ENCODE measurements around the gene RHBDF1. TPM values are rescaled to one million over a fixed set of nuclear protein-coding genes. Genes with fewer than 3 reads are reported as not detected.

Gene RHBDF1
- total and polyA plus RNA-seq, 2 experiments from 2014 or later, result 41.5 to 73.6 TPM

GRCh38 chr16:62283-62967, 10.0 kb downstream of the RHBDF1 start:
- Histone ChIP-seq H3K27me3 (no peaks in the 10 kb centered on the region), H3K4me1 (ENCODE audit: insufficient read depth) (peaks cover 10% of the 10 kb centered on the region), H3K79me2 (peaks cover 16% of the 10 kb centered on the region), H3K9me3 (ENCODE audit: low read depth) (no peaks in the 10 kb centered on the region), H4K20me1 (ENCODE audit: insufficient read depth, poor library complexity, severe bottlenecking) (peaks cover 19% of the 10 kb centered on the region), H3K4me2 (no peak overlapping the region), H3K4me3 (no peak overlapping the region), H2AFZ (no peak overlapping the region), H3K27ac (no peak overlapping the region), H3K36me3 (replicated peaks; ENCODE audit: insufficient read depth, low read depth) (no peaks in the 10 kb centered on the region), H3K9me2 (replicated peaks; ENCODE audit: insufficient read depth) (no peaks in the 10 kb centered on the region)
- no peak for DNase-seq (ENCODE audit: low spot score)
- TF ChIP-seq EZH2phosphoT487 (IDR thresholded peaks at IDR 0.05; ENCODE audit: low read depth, severe bottlenecking, unreplicated experiment), result no peak
- TF ChIP-seq EZH2 (IDR thresholded peaks at IDR 0.05; ENCODE audit: borderline replicate concordance), result no peak
- TF ChIP-seq, protein P1, sequence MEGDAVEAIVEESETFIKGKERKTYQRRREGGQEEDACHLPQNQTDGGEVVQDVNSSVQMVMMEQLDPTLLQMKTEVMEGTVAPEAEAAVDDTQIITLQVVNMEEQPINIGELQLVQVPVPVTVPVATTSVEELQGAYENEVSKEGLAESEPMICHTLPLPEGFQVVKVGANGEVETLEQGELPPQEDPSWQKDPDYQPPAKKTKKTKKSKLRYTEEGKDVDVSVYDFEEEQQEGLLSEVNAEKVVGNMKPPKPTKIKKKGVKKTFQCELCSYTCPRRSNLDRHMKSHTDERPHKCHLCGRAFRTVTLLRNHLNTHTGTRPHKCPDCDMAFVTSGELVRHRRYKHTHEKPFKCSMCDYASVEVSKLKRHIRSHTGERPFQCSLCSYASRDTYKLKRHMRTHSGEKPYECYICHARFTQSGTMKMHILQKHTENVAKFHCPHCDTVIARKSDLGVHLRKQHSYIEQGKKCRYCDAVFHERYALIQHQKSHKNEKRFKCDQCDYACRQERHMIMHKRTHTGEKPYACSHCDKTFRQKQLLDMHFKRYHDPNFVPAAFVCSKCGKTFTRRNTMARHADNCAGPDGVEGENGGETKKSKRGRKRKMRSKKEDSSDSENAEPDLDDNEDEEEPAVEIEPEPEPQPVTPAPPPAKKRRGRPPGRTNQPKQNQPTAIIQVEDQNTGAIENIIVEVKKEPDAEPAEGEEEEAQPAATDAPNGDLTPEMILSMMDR (IDR thresholded peaks at IDR 0.05; ENCODE audit: poor library complexity), result no peak
- WGBS (ENCODE audit: low lambda C conversion rate, missing lambda C conversion rate), result 98% methylated on average over 33 of the region's 34 CpGs

GRCh38 chr16:61879-62281, 10.6 kb downstream of the RHBDF1 start:
- Histone ChIP-seq H3K79me2 (peaks cover 10% of the 10 kb centered on the region), H3K27ac (no peak overlapping the region), H3K4me3 (no peak overlapping the region), H3K9me3 (ENCODE audit: low read depth) (no peaks in the 10 kb centered on the region), H2AFZ (no peak overlapping the region), H3K4me1 (ENCODE audit: insufficient read depth) (peaks cover 10% of the 10 kb centered on the region), H3K9me2 (replicated peaks; ENCODE audit: insufficient read depth) (no peaks in the 10 kb centered on the region), H3K4me2 (no peak overlapping the region), H3K27me3 (no peaks in the 10 kb centered on the region), H3K36me3 (replicated peaks; ENCODE audit: insufficient read depth, low read depth) (no peaks in the 10 kb centered on the region), H4K20me1 (ENCODE audit: insufficient read depth, poor library complexity, severe bottlenecking) (peaks cover 18% of the 10 kb centered on the region)
- WGBS (ENCODE audit: low lambda C conversion rate, missing lambda C conversion rate), result over 99% methylated on average over 29 of the region's 32 CpGs
- DNase-seq (ENCODE audit: low spot score), result no peak
- TF ChIP-seq EZH2 (IDR thresholded peaks at IDR 0.05; ENCODE audit: borderline replicate concordance), result no peak
- no peak for TF ChIP-seq EZH2phosphoT487 (IDR thresholded peaks at IDR 0.05; ENCODE audit: low read depth, severe bottlenecking, unreplicated experiment)
- TF ChIP-seq, protein P1 (IDR thresholded peaks at IDR 0.05; ENCODE audit: poor library complexity), result no peak

GRCh38 chr16:60929-61878, 11.2 kb downstream of the RHBDF1 start:
- 94% methylated on average over 34 of the region's 89 CpGs for WGBS (ENCODE audit: low lambda C conversion rate, missing lambda C conversion rate)
- no peaks in the 10 kb centered on the region for H3K9me2 ChIP-seq (replicated peaks; ENCODE audit: insufficient read depth)
- H3K4me2 ChIP-seq, result no peak overlapping the region
- H4K20me1 ChIP-seq (ENCODE audit: insufficient read depth, poor library complexity, severe bottlenecking), result peaks cover 12% of the 10 kb centered on the region
- H3K4me1 ChIP-seq (ENCODE audit: insufficient read depth), result peaks cover 6% of the 10 kb centered on the region
- H3K79me2 ChIP-seq, result peaks cover 5% of the 10 kb centered on the region
- TF ChIP-seq, protein P1 (IDR thresholded peaks at IDR 0.05; ENCODE audit: poor library complexity), result no peak
- TF ChIP-seq EZH2 (IDR thresholded peaks at IDR 0.05; ENCODE audit: borderline replicate concordance), result no peak
- no peak for TF ChIP-seq EZH2phosphoT487 (IDR thresholded peaks at IDR 0.05; ENCODE audit: low read depth, severe bottlenecking, unreplicated experiment)
- H3K9me3 ChIP-seq (ENCODE audit: low read depth), result no peaks in the 10 kb centered on the region
- H3K27me3 ChIP-seq, result no peaks in the 10 kb centered on the region
- H2AFZ ChIP-seq, result no peak overlapping the region
- no peak overlapping the region for H3K27ac ChIP-seq
- H3K4me3 ChIP-seq, result no peak overlapping the region
- no peaks in the 10 kb centered on the region for H3K36me3 ChIP-seq (replicated peaks; ENCODE audit: insufficient read depth, low read depth)
- no peak for DNase-seq (ENCODE audit: low spot score)

Data from hepatocyte (in vitro differentiated cells).